ENCODE measurements around the gene SLC9A7. TPM values are rescaled to one million over a fixed set of nuclear protein-coding genes. Genes with fewer than 3 reads are reported as not detected.

SLC9A7 gene
- total and polyA plus RNA-seq, 2 experiments from 2014 or later: 2.5 to 15.4 TPM

DNA sequence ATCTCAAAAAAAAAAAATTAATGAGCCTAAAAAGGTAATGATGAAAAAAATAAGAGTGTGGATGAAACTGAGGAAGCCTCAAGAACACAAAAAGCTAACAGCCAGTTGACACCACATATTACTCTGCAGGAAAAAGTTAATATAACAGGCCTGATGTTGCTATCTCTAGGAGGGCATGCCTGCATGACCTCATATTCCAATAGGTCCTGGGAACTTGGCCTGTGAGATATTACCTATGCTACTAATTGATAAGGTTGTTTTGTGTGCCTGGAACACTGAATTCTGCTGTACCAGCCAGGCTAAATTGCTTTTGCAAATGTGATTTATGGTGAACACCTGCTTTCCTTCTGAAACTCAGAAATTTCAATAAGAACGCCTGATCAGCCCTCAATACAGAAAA, 15.9 kb downstream of the SLC9A7 start:
- no peak for ATAC-seq

More for the DNA sequence above, 15.9 kb downstream of the SLC9A7 start:
- no peaks in the 10 kb centered on the region for H3K36me3 ChIP-seq (ENCODE audit: insufficient read depth)
- H3K4me2 ChIP-seq: no peak overlapping the region
- no peaks in the 10 kb centered on the region for H4K20me1 ChIP-seq (replicated peaks; ENCODE audit: insufficient read depth)
- no peak overlapping the region for H3K4me3 ChIP-seq
- peaks cover 30% of the 10 kb centered on the region for H3K36me3 Mint-ChIP-seq (ENCODE audit: low read depth)
- no peak overlapping the region for H3K4me3 Mint-ChIP-seq
- H3K27me3 ChIP-seq (ENCODE audit: insufficient read depth): no peaks in the 10 kb centered on the region
- H3K79me2 ChIP-seq (replicated peaks; ENCODE audit: insufficient read depth): peaks cover 66% of the 10 kb centered on the region
- H3K4me1 Mint-ChIP-seq: no peaks in the 10 kb centered on the region
- TF ChIP-seq ZNF331 (CRISPR knock-in tag; IDR thresholded peaks at IDR 0.05; ENCODE audit: low read depth) (no peak), JUNB (IDR thresholded peaks at IDR 0.05; ENCODE audit: unreplicated experiment) (no peak), ZNF114 (CRISPR knock-in tag; IDR thresholded peaks at IDR 0.05) (no peak), REST (IDR thresholded peaks at IDR 0.05; ENCODE audit: unreplicated experiment) (no peak), POLR2AphosphoS5 (IDR thresholded peaks at IDR 0.05; ENCODE audit: low read depth) (no peak), CTCF (conservative IDR thresholded peaks at IDR 0.05; ENCODE audit: low read depth in 2 of 2) (no peak), EZH2 (IDR thresholded peaks at IDR 0.05; ENCODE audit: low read depth, unreplicated experiment) (no peak), EZH2phosphoT487 (IDR thresholded peaks at IDR 0.05; ENCODE audit: unreplicated experiment) (no peak)
- TF ChIP-seq, protein P1, sequence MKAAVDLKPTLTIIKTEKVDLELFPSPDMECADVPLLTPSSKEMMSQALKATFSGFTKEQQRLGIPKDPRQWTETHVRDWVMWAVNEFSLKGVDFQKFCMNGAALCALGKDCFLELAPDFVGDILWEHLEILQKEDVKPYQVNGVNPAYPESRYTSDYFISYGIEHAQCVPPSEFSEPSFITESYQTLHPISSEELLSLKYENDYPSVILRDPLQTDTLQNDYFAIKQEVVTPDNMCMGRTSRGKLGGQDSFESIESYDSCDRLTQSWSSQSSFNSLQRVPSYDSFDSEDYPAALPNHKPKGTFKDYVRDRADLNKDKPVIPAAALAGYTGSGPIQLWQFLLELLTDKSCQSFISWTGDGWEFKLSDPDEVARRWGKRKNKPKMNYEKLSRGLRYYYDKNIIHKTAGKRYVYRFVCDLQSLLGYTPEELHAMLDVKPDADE (IDR thresholded peaks at IDR 0.05): no peak
- H3K27ac ChIP-seq (ENCODE audit: low read depth): no peak overlapping the region
- H3K27ac Mint-ChIP-seq: no peak overlapping the region
- H2AFZ ChIP-seq: no peak overlapping the region
- no peaks in the 10 kb centered on the region for H3F3A ChIP-seq (replicated peaks; ENCODE audit: low read depth)
- no peaks in the 10 kb centered on the region for H3K9me2 ChIP-seq (ENCODE audit: insufficient read depth)
- H3K9me3 Mint-ChIP-seq: peaks cover 6% of the 10 kb centered on the region; the same call in 1 of the 3 replicates
- H3K4me1 ChIP-seq (ENCODE audit: insufficient read depth): no peaks in the 10 kb centered on the region
- DNase-seq (ENCODE audit: low spot score): no peak
- H3K27me3 Mint-ChIP-seq (ENCODE audit: insufficient read depth, low read depth, poor library complexity): no peaks in the 10 kb centered on the region

Measured in GM23338 (cell line).